NCI-H460 (cell line): Measurements from ENCODE around the gene CNTN3. TPM values are rescaled to one million over a fixed set of nuclear protein-coding genes. Genes with fewer than 3 reads are reported as not detected.

Source experiments
- DNase-seq: peaks from one replicate; pipeline ENCODE4 v3.0.0-alpha.2; 2016; ENCODE audit warnings: low read depth; ENCODE audit errors: extremely low read depth
- polyA plus RNA-seq: library from polyadenylated mRNA; depleted of rRNA; stranded (reverse); fragments of >200 nt; gene quantifications from 2 replicates; pipeline ENCODE4 v1.2.3, GENCODE V29; 2014; cell fraction: nucleus; rRNA removed
- total RNA-seq: library from RNA; depleted of rRNA; stranded (reverse); fragments of >200 nt; shearing (Covaris generic); gene quantifications from 2 replicates; pipeline ENCODE4 v1.2.3, GENCODE V29; 2014; rRNA removed

The CNTN3 gene
- 0.84 and 1.5 TPM in 2 replicates for total RNA-seq
- 0.08 and 0.94 TPM in 2 replicates for polyA plus RNA-seq

DNA sequence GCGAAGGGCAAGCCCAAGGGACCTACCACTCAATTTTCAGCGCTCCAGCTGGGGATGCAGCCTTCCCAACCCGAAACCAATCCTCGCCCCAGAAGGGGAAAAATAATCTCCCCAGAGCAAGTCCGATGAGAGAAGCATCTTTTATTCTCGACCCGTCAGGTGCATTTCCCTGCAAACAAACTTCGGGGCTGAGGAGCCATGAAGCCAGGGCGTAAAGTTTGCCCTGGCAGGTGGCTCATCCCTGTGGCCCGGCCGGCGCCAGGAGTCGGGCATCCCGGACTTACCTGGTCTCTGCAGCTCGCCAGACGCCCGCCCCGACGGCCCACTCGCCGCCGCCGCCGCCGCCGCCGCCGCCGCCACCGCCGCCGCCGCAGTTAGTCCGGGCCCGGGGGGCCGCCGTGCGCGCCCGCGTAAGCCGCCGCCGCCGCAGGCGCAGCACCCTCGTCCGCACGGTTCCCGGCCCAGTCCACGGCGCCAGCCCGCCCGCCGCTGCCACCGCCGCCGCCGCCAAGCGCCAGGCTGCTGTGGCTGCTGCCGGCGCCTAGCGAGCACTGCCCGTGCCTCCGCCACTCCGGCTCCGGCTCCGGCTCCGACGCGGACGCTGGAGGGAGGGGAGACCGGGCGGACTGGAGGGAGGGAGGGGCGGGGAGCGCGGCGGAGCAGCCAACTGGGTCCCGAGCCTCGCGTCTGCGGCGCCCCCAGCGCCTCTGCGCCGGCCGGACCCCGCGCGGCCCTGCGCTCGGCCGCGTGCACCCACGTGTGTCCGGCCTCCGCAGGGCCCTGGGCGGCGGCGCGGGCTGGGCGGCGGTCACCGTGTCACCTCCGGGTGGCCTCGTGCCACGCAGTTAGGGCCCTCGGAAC is at the start of gene CNTN3:
TSS of gene CNTN3 (minus strand) at position 553 of the 861 bp plus-strand sequence. CDS start 93,547 bp downstream, outside the sequence.
- no peak for DNase-seq

DNA sequence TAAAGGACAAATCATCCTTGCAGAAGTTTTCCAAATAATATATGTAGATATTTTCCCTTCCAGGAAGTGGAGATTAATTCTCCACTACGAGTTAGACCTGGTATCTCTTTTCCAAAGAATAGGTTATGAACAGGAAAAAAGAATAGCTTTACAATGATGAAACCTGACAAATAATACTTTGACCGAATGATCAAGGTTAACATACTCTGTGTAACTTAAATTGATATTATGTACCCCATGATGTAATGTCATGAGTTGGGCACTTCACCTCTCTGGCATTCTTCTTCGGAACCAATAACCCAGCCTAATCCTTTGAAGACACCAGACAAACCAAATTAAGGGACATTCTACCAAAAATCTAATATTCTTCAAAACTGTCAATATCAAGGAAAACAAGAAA is 48.7 kb upstream of the CNTN3 start:
- no peak for DNase-seq

DNA sequence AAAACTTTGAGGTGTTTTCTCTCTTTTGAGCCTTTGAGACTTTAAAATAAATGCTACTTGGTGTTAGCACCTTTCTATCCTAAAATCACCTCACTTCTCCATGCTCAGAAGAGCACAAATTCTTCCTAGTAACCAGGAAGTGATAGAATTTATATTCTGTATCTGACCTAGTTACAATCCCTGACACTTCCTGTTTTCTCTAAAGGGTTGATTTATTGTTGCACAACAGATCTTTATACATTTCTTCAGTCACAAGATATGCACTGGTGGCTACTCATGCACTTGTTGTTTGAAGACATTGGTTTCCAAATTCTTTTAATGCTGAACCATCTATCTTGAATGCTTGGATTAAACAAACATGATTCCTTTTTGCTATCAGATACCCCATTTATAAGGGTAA is 47.2 kb upstream of the CNTN3 start:
- no peak for DNase-seq

DNA sequence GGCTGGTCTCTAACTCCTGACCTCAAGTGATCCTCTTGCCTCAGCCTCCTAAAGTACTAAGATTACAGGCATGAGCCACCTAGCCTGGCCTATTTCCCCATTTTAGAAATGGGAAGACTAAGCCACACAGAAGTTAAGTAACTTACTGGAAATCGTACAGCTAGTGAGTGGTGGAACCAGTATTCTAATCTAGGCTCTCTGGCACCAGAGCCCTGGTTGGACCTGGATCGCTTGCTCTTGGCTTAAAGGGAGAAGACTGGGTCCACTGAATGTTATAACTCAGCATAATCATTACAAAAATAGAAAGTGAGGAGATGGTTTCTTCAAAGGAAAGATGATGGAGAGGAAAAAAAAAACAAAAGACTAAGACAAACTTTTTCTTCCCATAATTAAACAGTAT is 37.4 kb upstream of the CNTN3 start:
- no peak for DNase-seq

DNA sequence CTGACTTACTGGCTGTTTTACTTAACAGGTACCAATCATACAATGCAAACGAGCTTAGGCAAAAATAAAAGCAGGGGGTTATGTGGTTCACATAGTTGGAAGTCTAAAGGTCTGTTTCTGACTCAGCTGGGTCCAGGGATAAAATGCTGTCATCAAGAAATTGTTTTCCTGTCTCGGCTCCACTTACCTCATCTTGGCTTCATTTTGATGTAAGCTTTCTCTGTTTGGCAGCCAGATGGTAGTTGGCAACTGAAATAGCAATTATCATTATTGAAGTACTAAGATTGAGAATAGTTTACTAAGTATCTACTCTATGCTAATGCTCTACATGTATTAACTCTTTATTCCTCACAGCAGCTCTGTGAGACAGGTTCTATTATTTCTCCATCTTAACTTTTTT is 36.8 kb upstream of the CNTN3 start:
- no peak for DNase-seq

DNA sequence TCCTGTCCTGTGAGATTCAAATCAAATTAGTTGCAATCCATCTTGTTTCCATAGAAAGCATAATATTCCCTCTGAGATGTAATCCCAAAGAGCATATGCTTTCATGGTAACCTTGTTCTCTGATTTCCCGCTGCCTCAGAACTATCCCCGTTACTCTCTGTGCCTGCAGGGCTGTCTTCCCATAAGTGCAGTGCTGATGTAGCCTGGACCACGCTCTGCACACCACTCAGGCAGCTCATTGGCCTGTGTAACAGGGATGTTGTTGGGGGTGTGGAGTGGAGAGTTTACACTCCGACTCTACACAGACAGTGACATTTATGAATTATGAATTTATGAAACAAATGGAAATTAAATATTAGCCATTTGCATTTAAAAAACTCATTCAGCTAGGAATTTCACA is 33.6 kb upstream of the CNTN3 start:
- no peak for DNase-seq

DNA sequence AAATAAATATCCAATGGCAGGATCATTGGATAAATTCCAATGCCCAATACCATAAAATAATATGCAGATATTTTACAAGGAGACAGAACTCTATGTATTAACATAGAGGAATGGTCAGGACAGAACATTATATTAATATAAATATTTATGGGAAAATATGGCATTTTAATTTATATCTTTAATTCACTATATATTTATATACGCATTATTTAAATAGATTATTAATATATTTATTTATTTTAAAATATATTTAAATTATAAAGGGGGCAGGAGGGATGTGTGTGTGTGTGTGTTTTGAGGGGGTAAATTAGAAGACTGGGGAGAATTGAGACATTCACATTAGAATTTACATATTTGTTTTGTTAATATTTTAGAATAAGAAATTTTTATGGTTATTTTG is 31.6 kb upstream of the CNTN3 start:
- no peak for DNase-seq

DNA sequence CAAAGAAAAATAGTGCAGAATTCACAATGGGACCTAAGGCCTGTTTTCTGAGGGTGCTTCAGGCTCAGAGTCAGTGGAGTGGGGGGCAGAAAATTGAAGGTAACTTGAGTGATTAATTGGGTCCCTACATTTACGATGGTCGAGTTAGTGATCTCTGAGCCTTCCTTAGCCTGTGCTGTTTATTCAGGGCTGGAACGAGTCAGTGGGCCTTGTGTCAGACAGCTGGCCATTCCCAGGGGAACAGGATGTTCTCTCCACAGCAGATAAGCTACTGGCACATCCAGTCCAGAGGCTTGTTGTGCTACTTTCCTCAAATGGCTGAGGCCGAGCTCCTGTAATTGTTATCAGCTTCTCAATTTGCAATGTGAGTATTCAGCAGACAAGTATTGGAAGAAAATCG is 29.2 kb upstream of the CNTN3 start:
- no peak for DNase-seq

DNA sequence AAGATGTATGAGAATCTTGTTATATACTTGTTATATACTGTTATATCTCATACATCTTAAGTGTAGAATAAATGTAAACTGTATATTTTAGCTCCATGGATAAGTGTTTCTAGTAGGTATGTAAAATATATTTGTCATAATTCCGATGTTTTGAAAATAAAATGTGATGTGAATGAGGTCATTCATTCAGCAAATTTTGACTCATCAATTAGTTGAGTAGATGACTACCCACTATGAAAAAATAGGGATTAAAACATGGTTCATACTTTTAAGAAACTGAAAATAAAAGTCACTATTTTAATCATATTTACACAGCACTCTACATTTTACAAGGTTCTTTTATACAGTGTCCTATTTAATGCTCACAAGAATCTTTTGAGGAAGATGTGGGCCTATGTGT is 28.4 kb upstream of the CNTN3 start:
- DNase-seq: no peak

DNA sequence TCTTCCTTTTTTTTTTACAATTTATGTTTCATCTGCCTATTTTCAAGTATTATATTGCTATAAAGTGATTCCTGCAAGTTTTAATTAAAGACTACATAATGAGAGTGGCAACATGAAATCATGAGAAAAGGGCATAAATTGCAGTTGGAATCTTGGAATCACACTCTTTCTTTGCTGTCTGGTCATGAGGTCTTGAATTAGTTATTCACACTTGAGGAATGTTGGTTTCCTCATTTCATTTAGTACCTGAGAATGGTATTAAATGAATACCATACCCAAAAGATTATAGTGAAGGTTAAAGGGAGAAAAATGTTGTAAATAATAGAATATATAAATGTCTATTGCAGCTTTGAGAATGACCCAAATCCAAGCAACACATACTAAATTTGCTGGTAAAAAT is 25.8 kb upstream of the CNTN3 start:
- DNase-seq: no peak

DNA sequence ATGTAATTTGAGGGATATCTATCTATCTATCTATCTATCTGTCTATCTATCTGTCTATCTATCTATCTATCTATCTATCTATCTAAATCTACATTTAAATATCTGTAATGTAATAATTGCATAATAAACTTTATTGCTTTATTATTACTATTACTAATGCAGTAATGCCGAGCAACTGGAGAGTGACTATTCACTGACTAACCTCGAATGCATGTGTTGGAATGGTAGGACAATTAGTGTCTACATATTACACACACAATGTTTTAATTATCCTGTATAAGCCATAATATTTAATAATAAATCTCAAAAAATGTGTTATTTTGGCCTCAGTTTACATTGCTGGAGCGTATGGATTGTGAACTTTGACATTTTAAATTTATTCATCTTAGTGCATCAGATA is 25.2 kb upstream of the CNTN3 start:
- DNase-seq: no peak

DNA sequence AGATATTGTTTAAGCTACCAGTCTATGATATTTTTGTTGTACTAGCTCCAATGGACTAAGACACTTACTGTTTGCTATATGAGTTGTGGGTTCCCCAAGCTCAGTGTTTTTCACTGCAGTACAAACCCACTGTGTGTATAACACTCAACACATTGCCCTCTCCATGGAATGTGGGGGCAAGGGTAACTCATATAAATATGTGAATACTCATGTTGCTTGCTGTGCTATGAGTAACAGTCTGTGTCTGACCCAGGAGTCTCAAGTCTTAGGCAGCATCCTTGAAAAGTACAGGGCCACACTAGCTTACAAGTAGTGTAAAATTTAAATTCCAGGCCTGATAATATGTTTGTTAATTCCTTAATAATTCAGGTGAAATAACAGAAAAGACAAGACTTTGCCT is 22.5 kb upstream of the CNTN3 start:
- DNase-seq: no peak

DNA sequence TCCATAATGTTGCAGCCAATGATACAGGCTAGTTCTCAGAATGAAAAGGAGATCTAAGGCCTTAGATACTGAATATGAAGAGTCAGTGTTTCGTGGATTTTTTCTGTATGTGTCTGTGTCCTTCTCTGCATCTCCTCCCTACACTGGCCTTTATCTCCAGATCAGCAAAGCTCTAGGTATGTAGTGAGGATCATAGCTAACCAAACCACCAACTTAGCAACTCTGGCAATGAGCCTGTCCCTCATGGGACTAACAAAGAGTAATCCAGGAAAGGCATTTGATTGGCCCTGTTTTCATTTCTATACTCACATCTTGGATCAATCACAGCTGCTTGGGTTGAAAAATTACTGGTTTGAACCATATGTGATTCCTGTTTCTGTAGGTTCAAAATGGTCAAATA is 18.6 kb upstream of the CNTN3 start:
- DNase-seq: no peak

DNA sequence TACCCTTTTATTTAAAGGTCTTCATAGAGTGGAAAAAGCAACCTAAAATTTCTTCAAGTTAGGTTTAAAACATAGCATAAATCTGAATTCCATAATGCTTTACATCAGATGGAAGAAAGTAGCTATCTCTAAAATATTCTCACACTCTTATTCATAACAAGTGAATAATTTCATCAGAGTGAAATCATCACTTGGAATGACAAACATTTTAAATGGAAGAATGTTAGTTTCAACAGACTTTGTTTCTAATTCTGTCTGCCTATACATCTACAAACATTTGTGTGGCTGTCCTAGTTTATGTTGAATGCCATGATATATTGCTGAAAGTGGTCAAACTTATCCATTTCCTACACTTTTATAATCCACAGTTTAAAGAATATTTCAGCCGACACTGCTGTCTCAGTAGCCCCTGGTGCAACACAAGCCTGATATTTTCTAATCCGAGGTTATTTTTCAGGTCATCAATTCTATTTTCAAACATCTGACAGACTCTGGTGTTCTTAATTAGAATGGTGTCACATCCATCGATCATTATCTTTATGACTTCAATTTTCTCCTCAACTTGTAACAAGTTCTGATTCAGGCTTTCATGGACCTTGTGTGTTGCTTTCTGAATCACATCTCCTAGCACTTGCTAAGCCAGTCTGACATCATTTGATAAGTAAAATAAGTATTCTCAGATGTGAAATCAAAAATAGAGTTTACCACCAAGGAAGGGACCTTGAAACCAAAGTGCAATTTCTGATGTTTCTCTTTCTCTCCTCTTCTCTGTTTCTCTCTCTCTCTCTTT is 17.1 kb upstream of the CNTN3 start:
- no peak for DNase-seq

DNA sequence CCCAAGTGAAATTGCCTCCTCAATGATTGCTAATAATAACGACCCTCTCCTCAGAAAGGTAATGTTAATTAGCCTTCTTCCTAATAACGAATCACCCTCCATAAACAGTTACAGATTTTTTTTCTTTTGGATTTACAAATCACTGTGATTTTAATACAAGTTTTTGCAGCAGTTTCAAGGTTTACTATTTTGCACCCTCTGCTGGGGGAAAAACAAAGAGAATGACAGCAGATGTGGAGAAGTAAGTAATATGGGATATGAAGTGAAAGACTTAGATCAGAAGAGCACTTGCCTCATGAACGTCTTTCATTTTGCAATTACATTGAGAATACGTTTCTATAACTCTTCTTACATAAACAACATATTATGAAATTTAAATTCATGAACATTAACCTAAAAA is 16.1 kb upstream of the CNTN3 start:
- no peak for DNase-seq

DNA sequence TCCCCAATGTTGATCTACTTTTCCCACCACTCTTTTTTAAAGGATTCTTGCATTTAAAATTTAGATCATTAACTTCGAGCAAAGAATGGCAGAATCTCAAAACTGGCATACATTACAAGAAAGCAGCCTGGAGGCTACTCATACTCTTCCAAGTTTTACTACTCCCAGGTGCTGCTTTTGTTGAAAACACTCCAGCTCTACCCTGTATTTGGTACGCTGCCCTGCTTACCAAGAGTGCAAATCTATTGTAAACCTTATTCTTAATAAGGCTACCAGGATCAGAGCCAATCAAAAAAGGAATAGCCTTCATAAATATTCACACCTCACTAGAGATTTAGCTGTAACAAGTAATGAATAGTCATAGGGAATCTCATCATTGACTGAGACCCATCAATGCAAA is 11.6 kb upstream of the CNTN3 start:
- no peak for DNase-seq

DNA sequence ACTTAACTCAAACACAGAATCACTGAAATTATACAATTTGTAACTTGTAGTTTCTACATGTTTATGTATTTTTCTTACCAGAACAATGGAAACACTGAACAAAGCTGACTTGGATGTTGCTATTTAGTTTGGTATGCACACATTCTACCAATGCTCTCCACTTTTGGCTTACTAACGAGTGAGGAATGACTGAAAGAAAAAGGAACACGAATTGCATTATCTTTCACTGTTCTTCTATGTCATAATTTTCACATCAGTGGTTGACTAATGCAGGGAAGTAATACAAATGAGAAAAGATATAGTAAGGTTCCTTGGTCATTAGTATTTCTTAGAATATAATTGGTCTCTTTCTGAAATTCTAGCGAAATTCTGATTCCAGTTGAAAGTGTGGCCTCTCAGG is 9.8 kb upstream of the CNTN3 start:
- no peak for DNase-seq

DNA sequence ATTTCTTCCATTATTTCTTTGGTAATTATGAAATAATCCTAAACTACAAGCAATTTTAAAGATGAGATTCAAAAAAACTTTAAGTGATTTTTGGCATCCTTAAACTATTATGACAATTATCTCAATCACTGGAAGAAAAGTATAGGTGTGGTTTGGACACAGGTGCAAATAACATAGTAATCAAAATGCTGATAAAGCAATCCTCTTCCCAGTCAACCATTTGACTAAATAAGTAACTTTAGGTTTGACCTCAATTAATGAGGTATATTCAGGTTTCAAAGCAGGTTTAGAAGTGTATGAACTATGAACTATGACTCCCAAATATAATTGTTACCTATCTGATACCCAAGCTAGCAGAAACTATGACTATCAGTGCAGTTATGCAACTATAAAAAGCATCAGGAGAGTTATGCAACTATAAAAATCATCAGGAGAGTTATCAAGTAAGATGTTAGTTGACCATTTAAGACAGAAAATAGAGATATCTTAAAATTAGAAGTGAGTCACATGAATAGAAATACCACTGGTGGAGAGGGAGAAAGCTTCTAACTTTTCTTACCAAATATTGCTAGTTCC is 8.9 kb upstream of the CNTN3 start:
- DNase-seq: no peak

DNA sequence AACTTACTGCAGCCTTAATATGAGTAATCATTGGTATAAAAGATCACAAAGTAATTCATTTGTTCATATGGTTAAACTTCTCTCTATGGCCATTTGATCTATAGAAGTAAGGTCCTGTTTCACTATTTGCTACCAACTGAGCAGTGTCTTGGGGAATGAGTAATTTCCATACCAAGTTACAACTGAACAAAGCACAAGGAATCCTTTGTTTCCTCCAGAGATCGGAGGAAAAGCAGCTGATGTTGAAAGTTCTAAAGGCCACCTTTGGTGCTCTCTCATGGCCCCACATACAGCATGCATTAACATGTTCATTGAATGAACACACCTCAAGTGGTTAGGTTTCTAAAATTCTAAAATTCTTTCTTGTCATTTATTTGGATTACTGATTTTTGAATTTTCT is 7.1 kb upstream of the CNTN3 start:
- no peak for DNase-seq

DNA sequence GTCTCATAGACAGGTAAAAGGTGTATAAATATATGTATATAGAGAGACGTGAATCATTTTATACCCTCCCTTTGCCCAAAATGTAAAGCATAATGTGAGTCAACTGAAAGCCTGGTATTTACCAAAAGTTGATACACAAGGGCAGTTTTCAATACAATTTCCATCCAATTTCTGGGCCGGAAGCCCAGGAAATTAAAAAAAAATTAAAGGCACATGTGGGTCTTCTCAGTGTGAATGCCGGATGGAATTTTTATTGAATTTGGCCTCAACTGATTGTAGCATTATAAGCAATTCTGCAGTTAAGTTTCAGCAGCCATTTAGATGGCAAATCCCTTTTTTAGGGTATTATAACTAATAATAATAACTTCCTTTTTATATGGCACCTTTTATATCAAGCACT is 3.3 kb upstream of the CNTN3 start:
- DNase-seq: no peak

DNA sequence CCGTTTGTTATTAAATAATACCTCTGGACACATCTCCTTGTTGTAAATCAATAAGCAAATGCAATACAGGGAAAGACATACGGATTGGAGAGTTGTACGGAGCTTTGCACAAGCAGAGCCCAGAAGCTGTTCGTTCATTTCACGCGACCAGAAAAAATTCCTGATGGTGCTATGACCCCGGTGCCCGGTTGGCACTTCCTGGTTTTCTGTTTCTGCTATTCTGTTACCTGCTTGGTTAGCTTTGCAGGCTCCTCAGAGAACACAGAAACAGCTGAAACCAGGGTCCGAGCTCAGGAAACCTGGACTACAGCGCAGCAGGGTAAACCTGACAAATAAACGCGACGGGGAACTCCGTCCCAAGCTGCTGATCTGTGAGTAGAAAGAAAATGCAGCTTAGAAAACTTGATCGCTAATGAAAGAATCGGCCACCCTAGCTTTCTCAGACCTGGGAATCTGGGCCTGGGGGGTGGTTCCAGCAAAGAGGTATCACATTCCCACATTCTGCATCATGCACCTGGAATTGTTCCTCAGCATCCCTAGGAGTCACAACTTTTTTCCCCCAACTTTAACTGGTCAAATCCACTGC is 845 bp downstream of the CNTN3 start:
- DNase-seq: no peak
